C4-2B (cell line): ENCODE data around the gene IL1F10.
"Not testable (repeated sequence)": the region's sequence is repeated elsewhere in the genome, so short reads cannot be mapped to it uniquely, and the experiment has no call there.

Experiments used
- CTCF ChIP-seq: fragments of 450-650 bp; conservative IDR thresholded peaks from 2 replicates; pipeline ENCODE4 v1.5.1; 2017; ENCODE audit warnings: mild to moderate bottlenecking
- ZFX ChIP-seq: fragments of 450-650 bp; IDR thresholded peaks from 2 replicates; pipeline ENCODE4 v1.6.1; 2017

GRCh38 chr2:113096306-113096705 is 28.5 kb downstream of the IL1F10 start:
- TF ChIP-seq CTCF, ZFX: not testable (repeated sequence)
